CD4-positive, alpha-beta T cell (primary cell): ENCODE data around the gene GPR142. TPM values are rescaled to one million over a fixed set of nuclear protein-coding genes. Genes with fewer than 3 reads are reported as not detected.

Experiments used
- ATAC-seq: fragments of 200-7000 bp; cut with Tn5 transposase; one replicate; pipeline ENCODE4 v1.10.0; 2022; ENCODE audit warnings: mild to moderate bottlenecking; ENCODE audit not compliant: poor library complexity
- CTCF ChIA-PET: fragments of 350-600 bp; sonication (Branson Sonifier 250); formaldehyde crosslinking; loops from one replicate; lab custom pipeline; 2021; ENCODE audit warnings: antibody characterized with exemption, inconsistent platforms; lab: Charles Lee
- POLR2A ChIA-PET: fragments of 350-600 bp; sonication (Branson Sonifier 250); formaldehyde crosslinking; loops from one replicate; lab custom pipeline; 2021; ENCODE audit warnings: antibody characterized with exemption, inconsistent platforms; lab: Charles Lee
- DNase-seq, 14 experiments: peaks; one replicate each; pipeline ENCODE4 v3.0.0-alpha.2; 2013 to 2020; ENCODE audit warnings: mixed read lengths in 2 of 14
- H3K27ac ChIP-seq, 2 donors: one replicate each; pipeline versions ENCODE4 v1.5.1 to v1.7.0; 2013; ENCODE audit warnings: low read length in 2 of 2, low read depth in 1 of 2, mild to moderate bottlenecking in 1 of 2
- H3K27me3 ChIP-seq, 2 experiments: 1 replicate in 1 of 2; 2 replicates in 1 of 2; pipeline versions ENCODE4 v1.6.1 to v1.7.0; 2013; ENCODE audit warnings: low read length in 2 of 2, control low read depth in 1 of 2, mild to moderate bottlenecking in 1 of 2, moderate library complexity in 1 of 2; ENCODE audit not compliant: insufficient read depth in 2 of 2, control insufficient read depth in 1 of 2
- H3K36me3 ChIP-seq: one replicate; pipeline ENCODE4 v1.6.1; 2013; ENCODE audit warnings: low read length, control low read depth; ENCODE audit not compliant: insufficient read depth
- H3K4me1 ChIP-seq: one replicate; pipeline ENCODE4 v1.6.1; 2013; ENCODE audit warnings: low read length, control low read depth; ENCODE audit not compliant: insufficient read depth
- H3K4me3 ChIP-seq: one replicate; pipeline ENCODE4 v1.5.1; 2013; ENCODE audit warnings: mild to moderate bottlenecking, low read length, moderate library complexity
- H3K9me3 ChIP-seq, 2 experiments: 1 replicate in 1 of 2; 2 replicates in 1 of 2; pipeline versions ENCODE4 v1.6.1 to v1.7.0; 2013; ENCODE audit warnings: low read length in 2 of 2, mild to moderate bottlenecking in 2 of 2, control low read depth in 1 of 2, moderate library complexity in 1 of 2; ENCODE audit not compliant: control insufficient read depth in 1 of 2, insufficient read depth in 1 of 2
- H3K27ac Mint-ChIP-seq: one replicate; pipeline ENCODE4 v1.8.0; 2020; ENCODE audit warnings: mixed read lengths
- H3K27me3 Mint-ChIP-seq: one replicate; pipeline ENCODE4 v1.8.0; 2021; ENCODE audit warnings: mixed read lengths
- H3K36me3 Mint-ChIP-seq: one replicate; pipeline ENCODE4 v1.8.0; 2021; ENCODE audit warnings: low read depth, mixed read lengths
- H3K4me1 Mint-ChIP-seq: one replicate; pipeline ENCODE4 v1.8.0; 2021; ENCODE audit warnings: low read depth, mixed read lengths
- H3K4me3 Mint-ChIP-seq: one replicate; pipeline ENCODE4 v1.8.0; 2020; ENCODE audit warnings: mild to moderate bottlenecking, mixed read lengths
- H3K9me3 Mint-ChIP-seq: one replicate; pipeline ENCODE4 v1.8.0; 2020; ENCODE audit warnings: mixed read lengths
- intact Hi-C, 2 experiments: fragments of 100-400 bp; cut with DNase I in 1 of 2; cut with micrococcal nuclease in 1 of 2; formaldehyde crosslinking; loops; one replicate each; pipeline versions ENCODE4 v1.15.1 to v1.9.0; 2023 to 2025; cut with DNase I, micrococcal nuclease
- total RNA-seq, 174 experiments: library from RNA in 2 of 174; stranded (reverse) in 2 of 174; gene quantifications; one replicate each; pipeline ENCODE4 v1.2.3 and lab custom pipeline; 2021 to 2026
- TF ChIP-seq, protein P1 (sequence below): fragments of 200-600 bp; IDR thresholded peaks from one replicate; pipeline ENCODE4 v1.8.0; 2022; ENCODE audit warnings: antibody characterized with exemption, mild to moderate bottlenecking

The GPR142 gene
- total RNA-seq, 2 experiments from 2014 or later: not detected

DNA sequence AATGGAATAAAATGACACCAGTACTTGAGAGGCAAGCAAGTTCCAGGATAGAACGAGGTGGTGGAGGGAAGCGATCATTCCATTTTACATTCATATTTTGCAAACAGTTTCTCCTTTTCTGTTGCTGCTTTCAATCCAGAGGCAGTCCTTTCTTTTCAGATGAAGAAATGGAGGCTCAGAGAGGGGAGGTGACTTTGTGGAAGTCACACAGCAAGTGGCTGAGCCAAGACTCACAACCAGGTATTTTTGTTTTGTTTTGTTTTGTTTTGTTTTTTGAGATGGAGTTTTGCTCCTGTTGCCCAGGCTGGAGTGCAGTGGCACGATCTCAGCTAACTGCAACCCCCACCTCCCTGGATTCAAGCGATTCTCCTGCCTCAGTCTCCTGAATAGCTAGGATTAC lies 29.3 kb downstream of the GPR142 start:
- H3K4me3 Mint-ChIP-seq: no peak overlapping the region
- CTCF ChIA-PET: no interaction called here
- DNase-seq (no peak), ATAC-seq (no peak)
- H3K36me3 Mint-ChIP-seq: no peaks in the 10 kb centered on the region
- no peak overlapping the region for H3K27ac Mint-ChIP-seq
- Histone ChIP-seq H3K9me3 (no peaks in the 10 kb centered on the region), H3K27me3 (no peaks in the 10 kb centered on the region), H3K4me1 (no peaks in the 10 kb centered on the region), H3K36me3 (no peaks in the 10 kb centered on the region), H3K27ac (no peak overlapping the region), H3K4me3 (no peak overlapping the region)
- no peaks in the 10 kb centered on the region for H3K27me3 Mint-ChIP-seq
- intact Hi-C loops: no loop called here
- no peaks in the 10 kb centered on the region for H3K9me3 Mint-ChIP-seq
- TF ChIP-seq, protein P1, sequence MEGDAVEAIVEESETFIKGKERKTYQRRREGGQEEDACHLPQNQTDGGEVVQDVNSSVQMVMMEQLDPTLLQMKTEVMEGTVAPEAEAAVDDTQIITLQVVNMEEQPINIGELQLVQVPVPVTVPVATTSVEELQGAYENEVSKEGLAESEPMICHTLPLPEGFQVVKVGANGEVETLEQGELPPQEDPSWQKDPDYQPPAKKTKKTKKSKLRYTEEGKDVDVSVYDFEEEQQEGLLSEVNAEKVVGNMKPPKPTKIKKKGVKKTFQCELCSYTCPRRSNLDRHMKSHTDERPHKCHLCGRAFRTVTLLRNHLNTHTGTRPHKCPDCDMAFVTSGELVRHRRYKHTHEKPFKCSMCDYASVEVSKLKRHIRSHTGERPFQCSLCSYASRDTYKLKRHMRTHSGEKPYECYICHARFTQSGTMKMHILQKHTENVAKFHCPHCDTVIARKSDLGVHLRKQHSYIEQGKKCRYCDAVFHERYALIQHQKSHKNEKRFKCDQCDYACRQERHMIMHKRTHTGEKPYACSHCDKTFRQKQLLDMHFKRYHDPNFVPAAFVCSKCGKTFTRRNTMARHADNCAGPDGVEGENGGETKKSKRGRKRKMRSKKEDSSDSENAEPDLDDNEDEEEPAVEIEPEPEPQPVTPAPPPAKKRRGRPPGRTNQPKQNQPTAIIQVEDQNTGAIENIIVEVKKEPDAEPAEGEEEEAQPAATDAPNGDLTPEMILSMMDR: no peak
- POLR2A ChIA-PET: no interaction called here
- H3K4me1 Mint-ChIP-seq: no peaks in the 10 kb centered on the region

DNA sequence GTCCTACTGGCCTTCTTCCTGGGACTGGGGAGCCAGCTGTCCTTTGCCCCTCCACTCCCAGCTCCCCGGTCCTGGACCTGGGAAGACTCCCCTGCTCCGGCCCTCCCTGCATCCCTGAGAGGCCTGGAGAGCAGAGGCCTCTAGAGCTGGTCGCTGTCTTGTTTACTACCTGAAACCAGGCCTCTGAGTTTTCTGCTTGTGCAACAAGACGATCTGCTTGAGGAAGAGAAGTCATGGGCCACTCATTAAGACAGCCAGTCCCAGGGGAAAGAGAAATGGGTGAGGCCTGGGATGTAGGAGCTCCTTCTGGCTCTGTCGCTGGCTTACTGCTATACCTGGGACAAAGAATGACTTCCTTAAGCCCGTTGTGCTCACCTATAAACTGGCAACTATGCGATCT lies 34.7 kb downstream of the GPR142 start:
- no peaks in the 10 kb centered on the region for H3K9me3 ChIP-seq
- POLR2A ChIA-PET: no interaction called here
- no peak overlapping the region for H3K4me3 Mint-ChIP-seq
- no peaks in the 10 kb centered on the region for H3K36me3 ChIP-seq
- intact Hi-C loops: no loop called here
- H3K4me3 ChIP-seq: no peak overlapping the region
- H3K36me3 Mint-ChIP-seq: no peaks in the 10 kb centered on the region
- H3K9me3 Mint-ChIP-seq: no peaks in the 10 kb centered on the region
- no peaks in the 10 kb centered on the region for H3K27me3 ChIP-seq
- H3K27me3 Mint-ChIP-seq: peaks cover 4% of the 10 kb centered on the region
- no peak overlapping the region for H3K27ac Mint-ChIP-seq
- ATAC-seq: no peak
- no peak for DNase-seq
- H3K4me1 ChIP-seq: no peaks in the 10 kb centered on the region
- CTCF ChIA-PET: no interaction called here
- no peak overlapping the region for H3K27ac ChIP-seq
- TF ChIP-seq, protein P1: no peak
- no peaks in the 10 kb centered on the region for H3K4me1 Mint-ChIP-seq

DNA sequence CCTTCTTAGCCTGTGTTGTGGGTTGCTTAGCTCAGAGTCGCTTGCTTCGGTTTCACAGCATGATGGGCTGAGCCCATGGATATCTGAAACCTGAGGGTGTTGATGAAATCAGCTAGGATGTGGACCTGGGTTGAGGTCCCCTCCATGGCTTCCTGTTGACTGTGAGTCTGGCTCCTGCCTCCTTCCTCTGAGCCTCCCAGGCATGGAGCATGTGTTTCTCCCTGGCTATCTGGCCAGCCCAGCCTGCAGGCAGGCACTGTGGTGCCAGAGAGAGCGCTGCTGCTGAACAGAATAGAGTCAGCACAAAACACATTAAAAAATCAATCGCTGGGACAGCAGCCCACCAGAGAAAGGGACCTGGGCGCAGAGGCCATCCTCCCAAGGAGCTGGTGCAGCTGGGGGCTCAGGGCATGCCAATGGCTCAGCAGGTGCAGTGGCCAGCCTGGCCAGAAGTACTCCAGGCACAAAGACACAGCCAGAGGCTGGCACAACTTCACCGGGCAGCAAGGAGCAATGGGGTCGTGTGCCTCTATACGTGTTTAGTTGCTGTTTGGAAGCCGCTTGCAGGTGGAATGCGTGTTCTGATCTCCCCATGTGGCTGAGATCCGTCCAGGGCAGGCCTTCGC lies 36.3 kb downstream of the GPR142 start:
- intact Hi-C loops: no loop called here
- ATAC-seq (no peak), DNase-seq (no peak)
- Mint-ChIP-seq H3K9me3 (no peaks in the 10 kb centered on the region), H3K27me3 (peaks cover 4% of the 10 kb centered on the region), H3K4me1 (no peaks in the 10 kb centered on the region), H3K27ac (no peak overlapping the region), H3K4me3 (no peak overlapping the region), H3K36me3 (no peaks in the 10 kb centered on the region)
- Histone ChIP-seq H3K27me3 (no peaks in the 10 kb centered on the region), H3K27ac (no peak overlapping the region), H3K4me3 (no peak overlapping the region), H3K9me3 (no peaks in the 10 kb centered on the region), H3K36me3 (no peaks in the 10 kb centered on the region), H3K4me1 (no peaks in the 10 kb centered on the region)
- TF ChIP-seq, protein P1: no peak
- CTCF ChIA-PET: no interaction called here
- POLR2A ChIA-PET: interaction anchor here (0.6 kb wide), 1 partner anchor 10 kb away, joined by 3 read pairs; no protein-coding TSS in a partner anchor
